PC-3 (cell line): ENCODE data around the gene DLG2.

ENCODE experiments used
- CTCF ChIP-seq: fragments of 300-600 bp; sonication (generic); conservative IDR thresholded peaks from 2 replicates; pipeline ENCODE4 v1.5.1; 2017; ENCODE audit warnings: antibody characterized with exemption, low read depth, mild to moderate bottlenecking, low read length
- EZH2 ChIP-seq: fragments of 300-600 bp; sonication (generic); IDR thresholded peaks from one replicate; pipeline ENCODE4 v1.6.1; 2017; ENCODE audit warnings: antibody characterized with exemption, mild to moderate bottlenecking, low read length; ENCODE audit not compliant: unreplicated experiment
- EZH2phosphoT487 ChIP-seq: fragments of 300-600 bp; sonication (generic); IDR thresholded peaks from 2 replicates; pipeline ENCODE4 v1.6.1; 2018; ENCODE audit warnings: mild to moderate bottlenecking, antibody characterized with exemption, low read length, borderline replicate concordance

- TF ChIP-seq CTCF (peak; percentile 76), EZH2phosphoT487 (no peak), EZH2 (no peak)
Measured at GRCh38 chr11:85182441-85183387, 444.4 kb downstream of the DLG2 start.
